Bone marrow (tissue), 2 donors: ENCODE data around the gene BMPER.

ENCODE experiments used
- DNase-seq, 2 donors: peaks; one replicate each; lab custom pipeline; 2025; lab: John Stamatoyannopoulos, UW

BMPER gene

GRCh38 chr7:34184466-34184865 lies 279.1 kb downstream of the BMPER start:
- no peak for DNase-seq

DNA sequence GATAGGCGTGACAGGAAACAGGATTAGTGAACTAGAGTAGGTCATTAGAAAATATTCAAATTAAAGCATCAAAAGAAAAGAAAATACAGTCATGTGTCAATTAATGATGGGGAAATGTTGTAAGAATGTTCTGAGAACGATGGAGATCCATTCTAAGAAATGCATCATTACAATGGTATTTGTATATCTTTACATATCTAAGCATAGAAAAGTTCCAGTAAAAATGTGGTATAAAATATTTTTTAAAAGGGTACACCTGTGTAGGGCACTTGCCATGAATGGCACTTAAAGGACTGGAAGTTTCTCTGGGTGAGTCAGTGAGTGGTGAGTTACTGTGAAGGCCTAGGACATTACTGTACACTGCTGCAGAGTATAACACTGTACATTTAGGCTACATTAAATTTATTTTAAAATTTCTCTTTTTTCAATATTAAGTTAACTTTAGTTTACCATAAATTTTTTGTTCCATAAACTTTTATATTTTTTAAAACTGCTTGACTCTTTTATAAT lies 282.5 kb downstream of the BMPER start:
- no peak for DNase-seq

- DNase-seq: no peak
Observed at GRCh38 chr7:34189031-34189430, 283.7 kb downstream of the BMPER start.

GRCh38 chr7:34190299-34190698 lies 285.0 kb downstream of the BMPER start:
- no peak for DNase-seq

DNA sequence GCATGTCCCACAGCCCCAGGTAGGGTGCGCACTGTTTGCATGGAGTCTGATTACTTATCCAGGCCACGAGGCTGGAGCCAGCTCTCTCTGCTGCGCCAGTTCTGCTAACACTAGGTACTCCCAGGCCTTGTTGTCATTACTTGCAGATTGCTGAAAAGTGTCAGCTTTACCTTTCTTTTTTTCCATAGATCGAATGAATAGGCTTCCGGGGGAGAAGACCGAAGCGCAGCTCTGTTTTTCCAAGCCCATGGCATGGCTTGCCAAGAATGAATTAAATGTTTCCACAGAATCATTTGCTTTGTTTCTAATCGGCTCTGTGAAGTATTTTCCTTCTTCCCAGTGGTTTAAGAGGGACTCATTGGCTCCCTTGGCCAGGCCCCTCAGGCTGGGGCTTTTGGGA lies 285.8 kb downstream of the BMPER start:
- DNase-seq: no peak

DNA sequence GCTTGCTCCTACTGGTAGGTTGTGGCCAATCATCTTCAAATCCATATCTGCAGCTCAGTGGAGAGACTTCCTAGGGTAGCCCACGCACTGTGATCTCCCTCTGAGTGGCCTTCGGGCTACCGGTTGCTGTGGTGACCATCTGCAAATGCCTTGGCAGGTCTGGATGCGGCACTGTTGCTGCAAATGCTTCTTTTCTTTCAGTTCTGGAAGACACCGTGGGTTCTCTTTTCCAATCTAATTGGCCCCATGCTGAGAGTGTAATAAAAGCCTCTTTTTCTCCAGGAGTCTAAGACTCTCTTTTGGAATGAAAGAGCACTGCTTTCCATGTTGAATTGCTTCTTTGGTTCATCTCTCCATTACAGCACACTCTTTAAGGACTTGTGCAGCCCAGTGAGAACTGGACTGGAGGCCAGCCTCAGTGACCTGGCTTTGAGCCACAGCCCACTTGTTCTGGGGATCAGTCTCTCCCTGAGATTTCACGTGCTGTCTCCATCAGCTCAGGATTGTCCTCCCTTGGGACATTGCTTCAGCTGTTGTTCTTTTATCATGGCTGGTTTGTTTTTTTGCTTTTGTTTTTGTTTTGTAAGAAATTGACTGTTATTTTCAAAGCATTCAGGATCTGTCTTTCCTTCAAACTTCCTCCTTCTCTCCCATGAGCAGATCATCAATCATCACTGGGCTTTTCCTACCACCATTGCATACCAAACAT lies 286.6 kb downstream of the BMPER start:
- no peak for DNase-seq

DNA sequence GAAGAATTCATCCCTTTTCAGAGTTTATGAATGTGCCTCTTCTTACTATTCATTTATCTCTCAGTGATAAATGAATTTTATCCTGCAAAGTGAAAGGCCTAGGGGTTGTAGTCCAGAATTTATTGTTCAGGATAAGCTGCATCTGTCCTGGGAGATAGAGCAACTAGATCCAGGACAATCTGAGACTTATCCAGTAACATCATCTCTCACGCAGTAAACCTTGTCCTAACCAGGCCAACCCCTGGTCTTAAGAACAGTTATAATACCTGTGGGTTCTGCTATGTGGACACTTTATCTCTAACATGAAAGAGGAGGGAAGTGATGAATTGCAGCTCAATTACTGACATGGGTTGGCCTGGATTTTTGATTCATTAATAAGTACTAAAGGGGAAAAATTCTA lies 287.6 kb downstream of the BMPER start:
- no peak for DNase-seq

DNA sequence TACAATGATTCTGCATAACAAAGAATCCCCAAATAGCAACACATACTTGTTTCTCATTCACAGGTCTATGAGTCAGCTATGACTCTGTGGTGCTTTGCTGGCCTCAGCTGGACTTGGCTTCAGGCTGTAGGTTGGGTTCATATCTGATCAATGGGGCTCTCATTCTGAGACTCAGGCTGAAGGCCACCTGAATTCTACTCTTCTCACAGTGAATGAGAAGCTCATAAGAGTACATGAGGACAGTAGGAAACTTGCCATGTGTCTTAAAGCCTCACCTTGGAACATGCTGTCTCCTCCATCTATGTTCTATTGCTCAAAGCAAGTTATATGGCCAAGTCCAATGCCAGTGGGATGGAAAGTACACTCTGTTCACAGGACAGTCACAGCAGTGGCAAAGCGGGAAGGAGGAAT lies 292.9 kb downstream of the BMPER start:
- no peak for DNase-seq
